SIG-M5 treated with dmso at 0.1 percent for 504 hours (cell line): Measurements from ENCODE around the gene NCSTN.

Source experiments
- DNase-seq: peaks from one replicate; lab custom pipeline; 2025; ENCODE audit not compliant: unreplicated experiment; lab: John Stamatoyannopoulos, UW

Gene NCSTN

DNA sequence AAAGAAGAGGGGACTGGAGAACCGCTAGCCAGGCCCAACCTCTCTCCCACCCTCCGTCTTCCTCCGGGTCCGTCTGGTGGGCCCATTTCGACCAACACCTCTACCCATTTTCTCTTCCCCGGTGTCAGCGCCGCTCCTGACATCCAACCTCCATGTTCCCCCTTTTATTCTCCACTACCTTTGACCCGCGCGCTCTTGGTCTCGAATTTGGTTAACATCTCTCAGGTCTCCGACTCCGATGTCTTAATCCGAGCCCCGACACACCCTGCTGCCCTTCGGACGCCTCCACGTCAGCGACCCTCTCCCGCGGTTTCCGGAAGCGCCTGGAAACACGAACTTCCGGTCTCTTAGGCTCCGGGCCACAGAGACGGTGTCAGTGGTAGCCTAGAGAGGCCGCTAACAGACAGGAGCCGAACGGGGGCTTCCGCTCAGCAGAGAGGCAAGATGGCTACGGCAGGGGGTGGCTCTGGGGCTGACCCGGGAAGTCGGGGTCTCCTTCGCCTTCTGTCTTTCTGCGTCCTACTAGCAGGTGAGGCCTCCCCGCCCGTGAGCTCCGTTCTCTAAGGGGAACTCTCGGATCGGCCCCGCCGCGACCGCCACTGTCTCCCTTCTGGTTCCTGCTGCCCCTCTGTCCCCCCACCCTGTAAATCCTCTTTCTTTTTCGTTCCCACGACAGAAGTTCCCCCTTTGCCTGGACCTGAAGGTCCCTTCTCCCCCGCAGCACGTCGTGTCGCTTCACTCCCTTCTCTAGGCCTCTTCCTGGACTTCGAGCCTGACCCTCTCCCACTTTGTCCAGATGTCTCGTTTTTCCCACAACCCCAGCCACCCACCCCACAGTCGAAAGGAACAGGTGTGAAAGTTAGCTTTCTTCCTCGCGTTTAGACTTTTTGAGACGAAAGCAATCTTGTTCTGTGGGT, at the start of gene NCSTN, which contains the start of gene COPA:
TSS of gene NCSTN (plus strand) at position 431 of the 917 bp plus-strand sequence. CDS start at position 445, 14 bp downstream.
TSS of gene COPA (minus strand) at position 298 of the 917 bp plus-strand sequence. CDS start at position 218, 80 bp downstream.
- DNase-seq: peak; percentile 96

DNA sequence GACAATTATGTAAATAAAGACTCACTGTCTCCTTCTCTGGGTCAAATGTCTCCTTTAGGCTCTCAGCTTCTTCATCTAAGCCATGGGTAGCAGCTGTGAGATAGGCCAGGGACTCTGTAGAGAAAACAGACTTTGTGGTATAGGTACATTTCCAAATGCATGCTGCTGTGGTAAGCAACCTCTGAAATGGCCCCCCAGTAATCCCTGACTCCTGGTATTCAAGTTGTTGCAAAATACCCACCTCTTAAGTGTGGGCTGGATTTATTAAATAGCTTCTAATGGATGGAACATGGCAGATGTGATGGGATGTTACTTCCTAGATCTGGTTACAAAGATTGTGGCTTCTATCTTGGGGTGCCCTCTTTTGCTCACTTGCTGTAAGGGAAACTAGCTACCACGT, 47.1 kb upstream of the NCSTN start:
- no peak for DNase-seq

DNA sequence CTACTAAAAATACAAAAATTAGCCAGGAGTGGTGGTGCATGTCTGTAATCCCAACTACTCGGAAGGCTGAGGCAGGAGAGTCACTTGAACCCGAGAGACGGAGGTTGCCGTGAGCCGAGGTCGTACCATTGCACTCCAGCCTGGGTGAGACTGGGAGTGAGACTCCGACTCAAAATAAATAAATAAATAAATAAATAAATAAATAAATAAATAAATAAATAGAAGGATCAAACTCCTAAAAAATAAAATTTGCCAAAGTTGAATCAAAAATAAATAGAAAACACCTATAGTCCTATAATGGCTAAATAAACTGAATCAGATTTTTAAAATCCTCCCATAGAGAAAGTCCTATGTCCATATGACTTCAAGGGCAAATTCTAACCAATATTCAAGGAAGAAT, 43.0 kb upstream of the NCSTN start:
- DNase-seq: no peak

DNA sequence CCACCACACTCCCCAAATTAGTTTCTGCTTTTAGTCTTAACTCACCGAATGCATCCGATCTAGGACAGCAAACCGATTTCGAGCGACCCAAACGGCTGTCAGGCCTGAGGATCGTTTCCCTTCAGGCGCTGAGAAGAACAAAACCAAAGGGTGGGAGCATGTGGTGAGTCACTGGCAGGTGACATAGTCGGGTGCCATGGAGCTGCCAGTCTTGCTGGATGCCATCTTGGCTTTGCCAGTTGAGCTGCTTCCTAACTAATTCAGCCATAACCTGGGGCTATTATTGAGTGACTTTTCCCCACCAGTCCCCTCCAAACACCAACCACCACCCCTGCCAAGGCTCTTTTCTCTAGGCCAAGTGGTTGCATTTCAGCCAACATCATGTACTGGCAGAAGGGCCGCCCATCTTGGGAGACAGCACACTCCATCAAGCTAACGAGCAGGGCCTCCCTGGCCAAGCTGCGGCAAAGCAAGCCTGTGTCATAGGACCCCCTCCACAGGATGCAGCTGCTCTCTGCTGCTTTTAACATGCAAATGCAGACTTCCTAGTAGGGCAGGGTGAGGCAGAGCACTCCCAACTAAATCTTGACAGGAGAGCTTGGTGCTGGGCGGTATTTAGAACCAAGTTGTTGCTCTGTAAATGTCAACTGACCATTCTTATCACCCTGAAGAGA, 35.9 kb upstream of the NCSTN start:
- no peak for DNase-seq

DNA sequence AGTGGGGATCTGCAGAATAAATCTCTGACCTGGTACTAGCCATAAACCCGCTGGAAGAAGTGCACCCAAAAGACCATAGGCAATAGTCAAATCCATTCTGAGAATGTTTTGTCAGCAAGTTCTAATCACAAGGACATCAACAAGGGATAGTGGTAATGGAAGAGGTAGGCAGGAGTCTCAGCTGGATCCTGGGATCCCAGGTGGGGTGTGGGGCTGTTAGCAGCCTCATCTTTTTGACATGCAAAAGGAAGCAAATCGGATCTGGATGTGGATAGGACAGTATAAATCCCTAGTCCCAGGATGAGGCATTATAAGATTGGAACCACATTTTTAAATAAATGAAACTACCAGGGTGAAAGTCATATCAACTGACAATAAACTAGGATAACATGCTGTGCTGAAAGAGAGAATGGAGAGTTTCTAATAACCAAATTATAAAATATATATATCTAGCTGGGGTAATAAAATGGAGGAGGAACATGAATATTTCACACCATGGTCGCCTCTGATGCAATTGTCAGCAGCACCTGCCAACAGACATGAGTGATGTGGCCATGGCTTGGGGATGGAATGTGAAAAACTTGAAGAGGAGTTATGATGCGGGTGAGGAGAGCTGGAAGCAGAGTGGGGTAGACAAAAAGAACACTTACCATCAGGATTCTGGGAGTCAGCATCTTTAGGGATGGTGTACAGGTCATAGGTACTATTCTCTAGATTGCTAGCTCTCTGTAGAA, 34.6 kb upstream of the NCSTN start:
- DNase-seq: no peak

DNA sequence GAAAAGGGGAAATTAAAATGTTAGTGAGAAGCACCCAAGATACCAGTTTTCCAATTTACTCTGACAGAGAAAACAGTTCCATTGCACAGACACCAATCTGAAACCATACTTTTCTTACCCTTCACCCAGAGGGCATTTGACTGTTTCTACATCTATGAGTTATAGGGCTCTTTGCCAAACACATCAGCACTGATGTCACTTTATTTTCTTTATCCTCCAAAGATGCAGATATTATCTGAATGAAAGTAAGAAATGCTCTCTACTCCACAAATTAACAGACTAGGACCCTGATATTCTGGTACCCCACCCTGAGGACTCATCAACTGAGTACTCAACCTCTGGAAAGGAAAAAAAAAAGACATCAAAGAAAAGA, 34.0 kb upstream of the NCSTN start:
- DNase-seq: no peak

DNA sequence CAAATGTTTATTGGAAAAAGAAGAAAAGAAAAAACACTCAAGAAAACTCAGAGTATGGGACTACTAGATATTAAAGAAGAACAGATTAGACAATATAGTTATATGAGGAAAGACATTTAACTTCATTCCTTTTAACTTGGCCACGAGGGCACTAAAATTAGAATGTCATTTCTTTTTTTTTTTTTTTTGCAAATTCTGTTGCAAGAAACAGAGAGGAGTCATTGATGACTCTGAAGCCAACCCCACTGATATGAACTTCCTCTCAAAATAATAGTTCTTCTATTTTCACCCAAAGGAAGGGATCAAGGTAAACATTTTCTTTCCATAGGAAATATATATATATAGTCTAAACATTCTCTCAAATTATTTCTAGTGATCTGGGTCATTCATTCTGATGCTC, 33.6 kb upstream of the NCSTN start:
- DNase-seq: no peak

DNA sequence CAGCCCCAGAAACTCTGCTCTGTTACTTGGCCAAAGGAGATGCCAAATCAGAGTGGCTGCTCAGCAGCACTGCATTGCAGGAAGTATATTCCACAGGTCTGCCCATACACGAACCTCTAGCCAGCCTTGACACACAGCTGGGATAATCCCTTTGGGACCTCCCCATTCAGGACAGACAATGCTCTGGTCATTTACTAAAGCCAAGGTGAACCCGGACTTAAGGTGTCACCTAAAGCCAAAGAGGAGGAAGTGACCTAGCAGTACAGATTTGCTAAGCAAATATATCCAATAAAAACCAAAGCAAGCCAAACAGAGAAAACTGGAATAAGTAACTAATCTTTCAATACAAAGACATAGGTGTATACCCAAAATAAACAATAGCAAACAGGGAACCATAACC, 27.8 kb upstream of the NCSTN start:
- DNase-seq: no peak

DNA sequence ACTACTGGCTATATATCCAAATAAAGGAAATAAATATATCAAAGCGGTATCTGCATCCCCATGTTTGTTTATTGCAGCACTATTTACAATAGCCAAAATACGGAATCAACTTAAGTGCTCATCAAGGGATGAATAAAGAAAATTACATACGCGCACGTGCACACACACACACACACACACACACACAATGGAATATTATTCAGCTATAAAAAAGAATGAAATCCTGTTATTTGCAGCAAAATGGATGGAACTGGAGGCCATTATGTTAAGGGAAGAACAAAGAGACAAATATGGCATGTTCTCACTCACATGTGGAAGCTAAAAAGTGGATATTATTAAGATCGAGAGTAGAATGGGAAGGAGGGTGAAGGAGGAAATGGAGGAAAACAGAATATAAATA, 20.4 kb upstream of the NCSTN start:
- no peak for DNase-seq

DNA sequence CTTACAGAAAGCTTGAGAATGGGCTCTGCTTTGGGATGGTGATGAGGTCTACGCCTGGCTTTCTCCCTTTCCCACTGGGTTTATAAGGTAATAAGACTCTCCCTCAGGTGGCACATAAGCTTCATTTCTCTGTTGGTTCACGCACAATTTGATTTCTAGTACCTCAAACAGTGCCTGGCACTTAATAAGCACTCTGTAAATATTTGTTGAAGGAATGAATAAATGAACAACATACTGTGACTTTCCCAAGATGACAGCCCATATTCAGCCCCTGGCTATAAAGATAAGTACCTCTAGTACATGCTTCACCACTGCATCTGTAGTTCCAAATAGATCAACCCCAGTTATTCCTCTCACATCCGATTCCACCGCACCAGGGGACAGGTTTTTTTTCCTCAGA, 17.9 kb upstream of the NCSTN start:
- DNase-seq: no peak

DNA sequence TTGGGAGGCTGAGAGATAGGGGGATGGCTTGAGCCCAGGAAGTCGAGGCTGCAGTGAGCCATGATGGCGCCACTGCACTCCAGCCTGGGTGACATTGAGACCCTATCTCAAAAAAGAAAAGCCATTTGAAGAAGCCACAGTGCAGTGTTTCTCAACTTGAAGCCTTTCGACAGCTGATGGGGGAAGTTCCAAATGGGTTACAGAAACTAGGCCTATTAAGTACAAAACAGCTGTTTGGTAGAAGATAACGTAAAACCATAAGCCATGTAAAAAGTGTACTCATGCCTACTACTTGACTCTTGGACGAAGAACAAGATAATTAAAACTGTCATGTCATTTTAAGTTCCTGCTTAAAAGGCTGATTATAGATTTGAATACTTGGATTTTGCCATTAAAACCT, 16.8 kb upstream of the NCSTN start:
- no peak for DNase-seq

DNA sequence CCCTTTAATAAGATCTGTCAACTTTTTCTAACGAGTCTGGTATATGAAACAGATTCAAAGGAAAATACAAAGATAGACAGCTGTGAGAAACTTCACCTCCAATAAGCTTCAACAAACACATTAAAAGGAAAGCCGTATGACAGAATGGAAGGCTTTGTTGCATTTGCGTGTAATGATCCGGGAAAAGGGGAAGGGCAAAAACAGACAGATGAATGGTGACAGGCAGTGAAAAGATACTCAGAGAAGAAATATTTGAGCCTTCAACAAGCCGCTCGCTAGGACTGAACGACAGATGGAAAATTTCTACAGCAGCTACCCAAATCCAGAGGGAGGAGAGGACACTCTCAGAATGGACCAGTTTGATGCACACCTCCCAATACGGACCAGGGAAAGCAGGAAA, 15.0 kb upstream of the NCSTN start:
- DNase-seq: no peak

DNA sequence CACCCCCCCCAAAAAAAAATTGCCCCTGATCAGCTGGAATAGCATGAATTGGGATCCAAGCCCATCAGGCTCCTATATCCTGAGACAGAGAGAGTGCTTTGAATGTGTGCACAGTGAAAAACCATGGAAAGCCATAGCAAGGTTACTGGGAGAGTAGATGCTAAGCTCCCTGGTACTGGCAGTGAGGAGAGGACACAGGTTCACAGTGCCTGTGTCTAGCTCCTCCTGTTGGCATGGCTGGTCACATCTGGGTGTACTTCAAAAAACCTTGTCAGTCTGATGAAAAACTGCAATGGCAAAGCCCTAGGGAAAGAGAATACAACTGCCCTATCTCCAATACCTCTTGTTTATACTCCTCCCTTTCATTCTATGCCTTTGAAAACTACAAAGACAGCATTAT, 13.1 kb upstream of the NCSTN start:
- DNase-seq: peak; percentile 4

DNA sequence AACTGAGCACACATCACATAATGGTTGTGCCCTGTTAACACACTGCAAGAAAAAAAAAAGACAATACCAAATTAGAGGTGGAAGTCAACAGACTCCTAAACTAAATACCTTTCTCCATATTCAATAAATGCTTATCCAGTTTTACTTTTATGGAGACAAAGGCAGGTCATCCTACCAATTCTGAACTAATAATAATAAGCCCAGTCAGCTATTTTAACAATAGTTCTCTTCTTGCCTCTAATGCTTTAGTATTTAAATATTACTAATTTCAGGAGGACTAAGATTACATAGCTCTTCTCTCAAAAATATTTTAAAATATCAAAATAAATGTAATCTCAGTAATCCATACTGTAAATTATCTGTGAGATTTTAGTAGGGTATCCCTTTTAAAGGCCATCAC, 10.7 kb upstream of the NCSTN start:
- DNase-seq: no peak

DNA sequence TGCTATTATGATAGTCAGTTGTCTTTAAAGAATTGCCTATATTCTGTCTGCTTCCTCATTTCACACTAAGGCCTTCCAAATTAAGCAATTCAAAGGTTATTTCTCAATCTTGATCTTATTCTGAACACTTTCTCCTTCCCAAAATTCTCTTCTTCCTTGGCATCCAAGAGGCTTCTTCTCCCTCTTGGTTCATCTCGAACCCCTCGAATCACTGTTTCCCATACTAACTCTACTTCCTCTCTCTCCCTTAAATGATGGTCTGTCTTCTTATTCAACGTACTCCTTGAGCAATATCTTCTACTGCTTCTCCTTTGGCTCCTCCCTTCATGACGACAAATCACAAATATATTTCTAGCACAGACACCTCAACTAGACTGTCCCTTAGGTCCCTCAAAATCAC, 4.6 kb upstream of the NCSTN start:
- DNase-seq: peak; percentile 97

DNA sequence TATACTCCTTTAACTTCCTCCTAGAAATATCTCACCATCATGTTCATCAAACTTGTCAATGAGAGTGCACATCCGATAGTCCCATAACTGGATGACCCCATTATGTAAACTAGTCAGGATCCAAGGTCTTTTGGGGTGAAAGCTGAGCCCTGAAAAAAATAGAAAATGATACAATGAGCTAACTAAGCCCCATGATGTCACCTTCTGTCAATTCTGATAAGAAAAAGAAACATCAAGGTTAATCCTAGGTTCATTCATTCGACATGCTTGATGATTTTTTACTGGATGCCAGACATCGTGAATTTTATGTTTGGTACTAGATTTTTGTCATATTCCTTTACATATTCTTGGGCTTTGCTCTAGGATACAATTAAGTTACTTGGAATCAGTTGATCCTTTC, 3.0 kb upstream of the NCSTN start:
- no peak for DNase-seq

DNA sequence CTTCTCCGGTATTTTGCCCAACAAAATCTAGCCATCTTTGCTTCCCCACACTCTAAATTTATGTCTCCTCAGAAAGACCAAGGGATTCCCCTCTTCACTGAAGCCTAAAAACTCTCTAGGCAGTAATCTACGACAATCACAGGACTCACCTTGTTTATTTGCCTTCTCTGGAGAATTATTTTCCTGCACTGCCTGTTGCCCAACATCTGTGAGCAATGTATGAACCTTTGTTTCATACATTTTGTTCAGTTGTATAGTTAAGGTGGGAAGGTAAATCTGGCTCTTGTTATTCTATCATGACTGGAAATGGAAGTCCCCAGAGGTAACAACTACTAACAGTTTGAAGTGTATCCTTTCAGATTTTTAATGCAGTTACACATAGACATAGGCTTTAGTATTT, 2.3 kb upstream of the NCSTN start:
- no peak for DNase-seq

DNA sequence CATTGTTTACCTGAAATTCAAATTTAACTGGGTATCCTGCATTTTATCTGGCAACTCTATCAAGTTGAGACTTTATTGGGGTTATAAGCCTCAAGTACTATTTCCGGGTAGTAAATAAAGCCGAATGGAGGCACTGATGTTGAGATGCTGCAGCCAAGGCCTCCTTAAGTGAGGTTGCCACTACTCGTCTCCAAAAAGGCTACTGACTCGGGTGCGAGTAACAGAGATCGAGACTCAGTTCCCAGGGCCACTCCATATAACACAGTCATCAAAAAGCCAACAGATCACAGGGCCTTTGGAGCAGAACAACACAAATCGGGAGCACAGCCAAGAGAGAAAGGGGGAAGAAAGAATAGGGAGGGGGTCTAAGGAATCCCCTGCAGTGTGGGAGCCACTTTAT, 657 bp upstream of the NCSTN start:
- DNase-seq: no peak

DNA sequence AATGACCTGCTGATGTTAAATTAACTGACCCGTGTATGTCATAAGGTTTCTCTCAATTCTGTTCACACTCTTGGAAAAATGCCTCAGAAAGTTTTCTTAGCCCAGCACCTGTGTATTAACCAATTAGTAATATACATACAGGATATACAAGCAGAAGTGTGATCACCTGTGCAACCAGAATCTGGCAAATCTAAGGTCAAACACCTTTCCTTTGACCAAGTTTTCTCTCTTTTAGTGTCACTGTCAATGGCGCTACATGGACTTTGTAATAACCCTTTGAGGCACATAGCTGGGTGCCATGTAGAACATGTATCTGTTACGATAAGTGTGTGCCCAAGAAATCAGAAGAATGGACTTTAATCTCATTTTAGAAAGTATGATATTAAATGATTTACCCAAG, 1.1 kb downstream of the NCSTN start:
- DNase-seq: no peak

DNA sequence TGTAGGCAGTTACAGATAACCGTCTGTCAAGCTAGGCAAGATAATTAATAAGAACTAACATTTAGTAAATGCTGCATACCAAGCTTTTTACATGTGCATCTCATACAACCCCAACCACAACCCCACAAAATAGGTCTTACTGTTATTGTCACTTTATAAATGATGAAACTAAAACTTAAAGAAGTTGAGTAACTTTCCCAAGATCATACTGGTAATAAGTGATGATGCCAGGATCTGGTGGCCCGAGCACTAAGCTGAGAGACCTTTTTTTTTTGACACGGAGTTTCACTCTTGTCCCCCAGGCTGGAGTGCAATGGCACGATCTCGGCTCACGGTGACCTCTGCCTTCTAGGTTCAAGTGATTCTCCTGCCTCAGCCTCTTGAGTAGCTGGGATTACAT, 1.8 kb downstream of the NCSTN start:
- no peak for DNase-seq

DNA sequence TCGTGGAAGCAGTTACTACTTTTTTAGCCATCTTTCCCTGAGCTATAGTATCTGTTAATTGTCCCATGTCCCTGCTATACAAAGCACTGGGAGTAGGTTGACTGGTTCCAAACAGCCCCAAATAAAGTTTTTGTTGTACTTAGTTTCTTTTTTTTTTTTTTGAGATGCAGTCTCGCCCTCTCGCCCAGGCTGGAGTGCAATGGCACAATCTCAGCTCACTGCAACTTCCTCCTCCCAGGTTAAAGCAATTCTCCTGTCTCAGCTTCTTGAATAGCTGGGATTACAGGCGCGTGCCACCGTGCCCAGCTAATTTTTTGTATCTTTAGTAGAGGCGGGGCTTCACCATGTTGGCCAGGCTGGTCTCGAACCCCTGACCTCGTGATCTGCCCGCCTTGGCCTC, 3.3 kb downstream of the NCSTN start:
- peak; percentile 22 for DNase-seq

DNA sequence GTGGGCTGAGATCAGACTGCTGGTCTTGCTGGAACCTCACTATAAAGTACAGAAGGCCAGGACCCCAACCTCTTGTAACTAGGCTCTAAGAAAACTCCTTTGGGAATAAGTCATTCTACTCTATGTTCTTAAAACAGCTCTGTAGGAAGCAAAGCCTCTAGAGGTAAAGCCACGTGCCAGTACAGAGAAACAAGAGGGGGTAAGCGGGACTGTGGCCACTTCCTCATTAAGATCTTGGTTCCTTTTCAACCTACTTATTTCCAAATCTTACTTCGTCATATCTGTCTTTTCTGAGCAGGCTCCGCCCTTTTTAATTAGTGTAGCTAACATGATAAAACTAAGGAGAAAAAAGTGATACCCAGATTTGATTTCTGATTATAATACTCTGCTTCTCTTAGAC, 3.8 kb downstream of the NCSTN start:
- DNase-seq: peak; percentile 95
